GM12875 (cell line): ENCODE results near the gene ERGIC3.

ENCODE experiments used
- H3K4me3 ChIP-seq: one replicate; pipeline ENCODE4 v1.5.1; 2011; ENCODE audit warnings: low read depth, low read length, control low read depth
- CTCF ChIP-seq: IDR thresholded peaks from 2 replicates; pipeline ENCODE4 v1.5.1; 2011; ENCODE audit warnings: low read depth, mild to moderate bottlenecking, control low read depth, inconsistent platforms, low read length, moderate library complexity, borderline replicate concordance; ENCODE audit not compliant: insufficient read depth

ERGIC3 gene

GRCh38 chr20:35561268-35561667 is 19.4 kb downstream of the ERGIC3 start:
- TF ChIP-seq CTCF: peak; percentile 51
- H3K4me3 ChIP-seq: no peak overlapping the region

- TF ChIP-seq CTCF: no peak
- no peak overlapping the region for H3K4me3 ChIP-seq
Measured at GRCh38 chr20:35561671-35562070, 19.8 kb downstream of the ERGIC3 start.

DNA sequence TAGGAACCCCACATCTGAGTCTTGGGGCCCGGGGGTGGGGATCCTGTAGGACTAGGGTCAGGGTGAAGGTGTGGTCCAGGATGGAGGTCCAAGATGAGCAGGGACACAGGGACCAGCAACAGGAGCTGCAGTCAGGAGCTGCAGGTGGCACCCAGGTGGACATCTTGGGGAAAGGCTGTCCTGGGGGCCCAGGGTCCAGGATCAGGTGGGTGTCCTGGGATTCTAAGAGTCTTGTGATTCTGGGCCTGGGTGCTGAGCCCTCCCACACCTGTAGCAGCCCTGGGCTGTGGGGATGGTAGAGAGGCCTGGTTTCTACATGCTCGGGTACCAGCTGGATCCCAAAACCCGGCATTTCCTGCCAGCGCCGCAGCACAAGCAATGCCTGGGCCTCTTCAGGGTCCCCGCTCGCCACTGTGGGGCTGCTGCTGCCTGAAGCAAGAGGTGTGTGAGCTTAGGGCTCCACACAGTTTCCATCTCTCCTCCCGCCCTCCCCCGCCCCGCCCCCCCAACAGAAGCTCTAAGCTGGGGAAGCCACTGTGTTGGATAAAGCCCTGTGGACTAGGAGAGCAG is 20.7 kb downstream of the ERGIC3 start:
- TF ChIP-seq CTCF: no peak
- H3K4me3 ChIP-seq: no peak overlapping the region

DNA sequence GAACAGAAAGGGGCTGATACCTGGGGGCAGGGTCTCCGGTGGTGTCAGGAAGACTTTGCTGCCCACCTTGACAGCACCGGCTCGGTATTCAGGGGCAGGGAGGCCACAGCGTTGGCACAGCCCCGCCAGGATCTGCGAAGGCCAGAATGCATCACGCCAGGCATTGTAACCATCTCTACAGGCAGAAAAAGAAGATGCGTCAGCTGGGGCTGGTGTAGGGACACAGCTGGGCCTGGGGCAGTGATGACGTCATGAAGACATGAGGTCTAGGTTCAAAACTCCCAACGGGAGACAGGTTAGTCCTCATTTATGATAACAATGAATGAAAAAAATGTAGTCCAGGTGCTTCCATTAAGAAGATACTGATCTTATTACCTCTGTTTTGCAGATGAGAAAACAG is 22.0 kb downstream of the ERGIC3 start:
- TF ChIP-seq CTCF: no peak

DNA sequence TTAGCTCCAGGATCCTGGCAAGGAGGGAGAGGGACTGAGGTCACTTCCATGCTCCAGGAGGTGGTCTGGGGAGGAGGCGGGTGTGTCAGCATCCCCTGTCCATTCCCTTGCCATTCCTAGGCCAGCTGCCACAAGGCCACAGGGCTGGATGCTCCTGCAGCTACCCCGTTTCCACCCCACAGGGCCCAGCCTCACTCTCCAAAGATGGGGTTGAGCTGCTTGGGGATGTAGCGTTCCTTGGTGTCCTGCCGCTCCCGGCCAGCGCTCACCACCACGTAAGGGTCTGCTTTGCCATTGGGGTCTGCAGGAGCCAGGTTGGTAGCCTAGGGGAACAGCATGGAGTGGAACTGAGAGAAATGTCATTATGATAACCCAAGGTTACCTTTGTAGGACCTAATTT is 23.0 kb downstream of the ERGIC3 start:
- H3K4me3 ChIP-seq: no peak overlapping the region

More for the DNA sequence above, 22.0 kb downstream of the ERGIC3 start:
- H3K4me3 ChIP-seq: no peak overlapping the region

DNA sequence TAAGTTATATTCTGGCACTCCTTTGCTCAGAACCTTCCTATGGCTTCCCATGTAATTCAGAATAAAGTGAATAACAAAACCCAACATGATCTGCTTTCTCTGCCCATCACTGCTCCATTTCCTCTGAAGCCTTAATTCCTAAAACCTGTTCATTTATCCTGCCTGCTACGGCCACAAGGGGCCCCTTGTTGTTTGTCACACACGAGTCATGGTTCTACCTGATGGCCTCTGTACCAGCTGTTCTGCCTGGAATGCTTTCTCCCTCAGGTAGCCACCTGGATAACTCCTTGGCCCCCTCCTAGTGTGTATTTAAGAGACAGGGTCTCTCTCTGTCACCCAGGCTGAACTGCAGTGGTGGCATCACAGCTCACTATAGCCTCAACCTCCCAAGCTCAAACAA is 26.8 kb downstream of the ERGIC3 start:
- H3K4me3 ChIP-seq: no peak overlapping the region
- TF ChIP-seq CTCF: no peak

More for the DNA sequence above, 23.0 kb downstream of the ERGIC3 start:
- no peak for TF ChIP-seq CTCF

GRCh38 chr20:35571555-35571954 is 29.7 kb downstream of the ERGIC3 start:
- H3K4me3 ChIP-seq: no peak overlapping the region
- no peak for TF ChIP-seq CTCF
